Calu3 (cell line): ENCODE measurements around the gene MFAP4. TPM values are rescaled to one million over a fixed set of nuclear protein-coding genes. Genes with fewer than 3 reads are reported as not detected.
A peak's percentile ranks its signal among the peaks of the same experiment; 100 is the strongest.

Experiments used
- BruUV-seq: library from RNA; stranded (reverse); fragments of 400-500 nt; replicated peaks from 2 replicates; lab custom pipeline; 2021; lab: Mats Ljungman, UMichigan
- CTCF ChIA-PET: fragments of 300-600 bp; sonication (Branson Sonifier 250); formaldehyde crosslinking; loops from one replicate; lab custom pipeline; 2022; ENCODE audit warnings: antibody characterized with exemption; lab: Charles Lee
- DNase-seq: peaks from one replicate; pipeline ENCODE4 v3.0.0; 2022
- H3K27ac Mint-ChIP-seq: one replicate; pipeline ENCODE4 v1.8.0; 2022; ENCODE audit warnings: mixed read lengths; ENCODE audit not compliant: unreplicated experiment
- H3K27me3 Mint-ChIP-seq: one replicate; pipeline ENCODE4 v1.8.0; 2022; ENCODE audit warnings: mixed read lengths; ENCODE audit not compliant: unreplicated experiment
- H3K36me3 Mint-ChIP-seq: one replicate; pipeline ENCODE4 v1.8.0; 2022; ENCODE audit warnings: mild to moderate bottlenecking, moderate library complexity, mixed read lengths; ENCODE audit not compliant: insufficient read depth, unreplicated experiment
- H3K4me1 Mint-ChIP-seq: one replicate; pipeline ENCODE4 v1.8.0; 2022; ENCODE audit warnings: mild to moderate bottlenecking, low read depth, mixed read lengths; ENCODE audit not compliant: unreplicated experiment
- H3K4me3 Mint-ChIP-seq: one replicate; pipeline ENCODE4 v1.8.0; 2022; ENCODE audit warnings: mild to moderate bottlenecking, low read depth, moderate library complexity, mixed read lengths; ENCODE audit not compliant: unreplicated experiment
- H3K9me3 Mint-ChIP-seq: one replicate; pipeline ENCODE4 v1.8.0; 2022; ENCODE audit warnings: low read depth, mixed read lengths; ENCODE audit not compliant: unreplicated experiment
- intact Hi-C: fragments of 100-400 bp; cut with micrococcal nuclease; formaldehyde crosslinking; loops from one replicate; pipeline ENCODE4 v1.10.0; 2022; ENCODE audit not compliant: unreplicated experiment
- total RNA-seq: library from RNA; stranded (reverse); gene quantifications from 2 replicates; pipeline ENCODE4 v1.2.3, GENCODE V29; 2022
- TF ChIP-seq, protein P1 (sequence below): fragments of 200-600 bp; IDR thresholded peaks from one replicate; pipeline ENCODE4 v1.8.0; 2022; ENCODE audit warnings: antibody characterized with exemption; ENCODE audit not compliant: unreplicated experiment

MFAP4 gene
- total RNA-seq, 1 experiment from 2014 or later, result not detected

DNA sequence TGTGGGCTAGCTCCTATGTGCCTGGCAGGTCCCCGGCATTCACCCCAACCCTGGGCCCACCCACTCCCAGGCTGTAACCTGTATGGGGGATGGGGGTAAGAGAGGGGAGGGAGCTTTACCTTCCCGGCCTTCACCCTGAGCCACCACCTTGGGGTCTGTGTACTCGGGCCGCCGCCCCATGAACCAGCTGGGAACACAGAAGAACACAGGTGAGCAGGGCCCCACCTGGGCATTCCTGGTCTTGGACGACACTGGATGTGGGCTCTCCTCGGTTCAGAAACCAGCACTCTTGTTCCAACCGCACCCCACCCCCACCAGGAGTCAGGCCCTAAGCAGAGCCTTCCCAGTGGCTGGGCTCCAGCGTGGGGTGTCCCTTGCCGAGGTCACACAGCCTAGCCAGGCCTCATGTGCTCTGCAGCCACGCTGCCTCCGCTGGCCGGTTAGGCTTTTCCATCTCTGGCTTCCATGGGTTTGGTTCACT lies 43.3 kb downstream of the MFAP4 start:
- no TSS peak for BruUV-seq
- H3K36me3 Mint-ChIP-seq, result peaks cover 10% of the 10 kb centered on the region
- intact Hi-C loops, result no loop called here
- no peaks in the 10 kb centered on the region for H3K9me3 Mint-ChIP-seq
- CTCF ChIA-PET, result no interaction called here
- no peaks in the 10 kb centered on the region for H3K27me3 Mint-ChIP-seq
- TF ChIP-seq, protein P1, sequence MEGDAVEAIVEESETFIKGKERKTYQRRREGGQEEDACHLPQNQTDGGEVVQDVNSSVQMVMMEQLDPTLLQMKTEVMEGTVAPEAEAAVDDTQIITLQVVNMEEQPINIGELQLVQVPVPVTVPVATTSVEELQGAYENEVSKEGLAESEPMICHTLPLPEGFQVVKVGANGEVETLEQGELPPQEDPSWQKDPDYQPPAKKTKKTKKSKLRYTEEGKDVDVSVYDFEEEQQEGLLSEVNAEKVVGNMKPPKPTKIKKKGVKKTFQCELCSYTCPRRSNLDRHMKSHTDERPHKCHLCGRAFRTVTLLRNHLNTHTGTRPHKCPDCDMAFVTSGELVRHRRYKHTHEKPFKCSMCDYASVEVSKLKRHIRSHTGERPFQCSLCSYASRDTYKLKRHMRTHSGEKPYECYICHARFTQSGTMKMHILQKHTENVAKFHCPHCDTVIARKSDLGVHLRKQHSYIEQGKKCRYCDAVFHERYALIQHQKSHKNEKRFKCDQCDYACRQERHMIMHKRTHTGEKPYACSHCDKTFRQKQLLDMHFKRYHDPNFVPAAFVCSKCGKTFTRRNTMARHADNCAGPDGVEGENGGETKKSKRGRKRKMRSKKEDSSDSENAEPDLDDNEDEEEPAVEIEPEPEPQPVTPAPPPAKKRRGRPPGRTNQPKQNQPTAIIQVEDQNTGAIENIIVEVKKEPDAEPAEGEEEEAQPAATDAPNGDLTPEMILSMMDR, result no peak
- H3K4me1 Mint-ChIP-seq, result peaks cover 9% of the 10 kb centered on the region
- H3K27ac Mint-ChIP-seq, result no peak overlapping the region
- no peak for DNase-seq
- no peak overlapping the region for H3K4me3 Mint-ChIP-seq

DNA sequence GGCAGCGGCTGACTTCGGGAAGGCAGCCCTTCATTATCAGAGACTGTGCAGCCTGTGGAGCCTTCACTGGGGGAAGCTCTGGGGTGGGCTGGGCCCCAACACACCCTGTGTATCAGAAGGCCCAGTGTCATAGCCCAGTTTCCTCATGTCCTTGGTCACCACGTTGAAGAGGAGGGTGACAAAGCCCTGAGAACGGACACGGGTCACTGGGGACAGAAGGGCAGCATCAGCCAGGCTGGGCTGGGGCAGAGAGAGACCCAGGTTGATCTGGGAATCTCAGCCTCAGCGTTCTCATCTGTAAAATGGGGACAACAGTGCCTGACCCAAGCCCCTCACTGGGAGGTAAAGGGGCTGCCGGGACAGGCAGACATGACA lies 43.7 kb downstream of the MFAP4 start:
- no peaks in the 10 kb centered on the region for H3K9me3 Mint-ChIP-seq
- no peak for DNase-seq
- no peak overlapping the region for H3K4me3 Mint-ChIP-seq
- TF ChIP-seq, protein P1, result no peak
- H3K4me1 Mint-ChIP-seq, result peaks cover 9% of the 10 kb centered on the region
- peaks cover 10% of the 10 kb centered on the region for H3K36me3 Mint-ChIP-seq
- CTCF ChIA-PET, result no interaction called here
- no peaks in the 10 kb centered on the region for H3K27me3 Mint-ChIP-seq
- no TSS peak for BruUV-seq
- intact Hi-C loops, result no loop called here
- H3K27ac Mint-ChIP-seq, result no peak overlapping the region

DNA sequence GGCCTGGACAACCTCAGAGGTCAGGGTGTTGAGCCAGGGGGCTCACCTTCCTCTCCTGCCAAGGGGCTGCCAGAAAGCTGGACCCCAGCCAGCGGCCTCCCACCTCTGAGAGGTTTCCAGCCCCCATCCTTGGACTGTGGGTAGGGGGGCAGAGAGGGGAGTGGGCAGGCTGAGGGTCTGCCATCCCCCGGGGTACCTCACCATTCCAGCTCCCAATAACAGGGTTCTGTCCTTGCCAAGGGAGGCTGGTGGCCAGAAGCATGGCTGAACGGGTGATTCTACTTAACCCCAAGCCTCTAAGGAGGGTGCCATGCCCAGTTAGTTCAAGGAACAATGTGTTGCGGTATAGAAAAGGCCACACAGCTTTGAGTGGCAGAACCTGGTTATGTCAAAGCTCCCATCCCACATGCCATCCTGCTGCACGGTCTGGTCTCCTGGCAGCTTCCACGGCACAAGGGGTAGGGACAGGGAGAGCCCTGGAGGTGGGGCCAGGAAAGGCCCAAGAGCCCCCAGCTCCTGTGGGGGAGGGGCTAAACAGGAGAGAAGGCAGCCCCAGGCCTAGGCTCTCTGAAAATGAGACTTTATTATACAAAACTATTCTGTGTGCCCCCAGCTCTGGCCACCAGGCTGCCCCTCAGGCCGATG lies 44.3 kb downstream of the MFAP4 start:
- no peaks in the 10 kb centered on the region for H3K27me3 Mint-ChIP-seq
- intact Hi-C loops, result no loop called here
- no peak overlapping the region for H3K4me3 Mint-ChIP-seq
- H3K4me1 Mint-ChIP-seq, result peaks cover 9% of the 10 kb centered on the region
- BruUV-seq, result no TSS peak
- CTCF ChIA-PET, result no interaction called here
- peaks cover 8% of the 10 kb centered on the region for H3K36me3 Mint-ChIP-seq
- TF ChIP-seq, protein P1, result no peak
- H3K27ac Mint-ChIP-seq, result no peak overlapping the region
- no peaks in the 10 kb centered on the region for H3K9me3 Mint-ChIP-seq
- DNase-seq, result no peak

DNA sequence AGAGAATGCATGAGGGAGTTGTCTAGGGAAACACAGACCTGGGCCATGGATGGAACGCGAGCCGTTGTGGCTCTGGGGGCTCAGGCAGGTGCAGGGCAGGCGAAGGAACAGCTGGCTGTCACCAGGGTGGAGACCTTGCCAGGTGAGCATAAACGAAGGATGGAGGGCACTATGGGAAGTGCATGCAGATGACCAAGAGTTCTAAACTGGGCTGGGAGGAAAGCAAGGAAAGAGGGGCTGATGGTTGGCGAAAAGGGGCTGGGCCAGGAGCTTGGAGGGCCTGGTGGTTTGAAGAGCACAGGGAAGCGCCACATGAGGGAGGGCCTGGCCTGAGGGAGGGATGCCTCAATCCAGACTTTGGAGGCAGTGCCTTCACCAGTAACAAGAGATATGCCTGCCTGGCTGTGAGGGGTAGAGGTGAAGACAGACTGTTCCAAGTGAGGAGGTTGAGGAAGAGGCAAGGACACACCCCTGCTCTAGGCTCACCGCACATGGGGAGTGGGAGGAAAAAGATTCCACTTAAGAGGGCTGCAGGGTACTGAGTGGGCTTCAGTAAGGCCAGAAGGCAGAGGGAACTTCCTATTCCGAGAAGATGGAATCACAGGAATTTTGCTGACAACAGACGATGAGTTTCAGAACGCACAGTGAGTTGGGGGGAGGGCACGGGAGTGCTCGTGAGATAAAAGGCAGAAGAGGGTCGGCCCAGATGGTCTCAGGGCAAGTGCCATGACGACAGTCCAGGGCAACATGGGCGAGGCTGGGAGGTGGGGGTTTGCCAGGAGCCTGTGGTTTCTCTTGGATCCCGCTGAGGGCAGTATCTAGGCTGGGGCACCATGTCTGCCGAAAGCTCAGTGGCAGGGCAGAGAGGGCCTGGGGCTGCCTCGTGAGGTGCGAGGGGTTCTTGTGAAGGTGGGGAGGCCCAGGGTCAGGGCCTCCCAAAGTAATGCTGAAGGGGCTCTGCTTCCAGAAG lies 45.1 kb downstream of the MFAP4 start:
- intact Hi-C loops, result no loop called here
- no peak overlapping the region for H3K4me3 Mint-ChIP-seq
- CTCF ChIA-PET, result interaction anchor here (0.6 kb wide), 1 partner anchor 19 kb away, joined by 3 read pairs; no protein-coding TSS in a partner anchor

More for the DNA sequence above, 45.1 kb downstream of the MFAP4 start:
- Mint-ChIP-seq H3K4me1 (peaks cover 7% of the 10 kb centered on the region), H3K9me3 (no peaks in the 10 kb centered on the region), H3K27me3 (no peaks in the 10 kb centered on the region), H3K27ac (peak overlapping the region; percentile 37), H3K36me3 (peaks cover 5% of the 10 kb centered on the region)
- TF ChIP-seq, protein P1, result no peak
- DNase-seq, result no peak
- BruUV-seq, result no TSS peak
